Skeletal muscle tissue (tissue), 4 donors: Measurements from ENCODE around the gene APOL4. TPM values are rescaled to one million over a fixed set of nuclear protein-coding genes. Genes with fewer than 3 reads are reported as not detected.

Experiments
- H3K27ac ChIP-seq: one replicate; pipeline ENCODE4 v1.7.0; 2013; ENCODE audit warnings: mild to moderate bottlenecking, low read depth, low read length, inconsistent platforms
- H3K27me3 ChIP-seq, 3 donors: one replicate each; pipeline ENCODE4 v1.7.0; 2013; ENCODE audit warnings: low read length in 3 of 3; ENCODE audit not compliant: control insufficient read depth in 3 of 3, insufficient read depth in 3 of 3
- H3K36me3 ChIP-seq, 3 donors: one replicate each; pipeline ENCODE4 v1.7.0; 2013; ENCODE audit warnings: low read length in 3 of 3; ENCODE audit not compliant: control insufficient read depth in 3 of 3, insufficient read depth in 3 of 3
- H3K4me1 ChIP-seq, 3 donors: one replicate each; pipeline ENCODE4 v1.7.0; 2013; ENCODE audit warnings: low read length in 3 of 3, mild to moderate bottlenecking in 3 of 3; ENCODE audit not compliant: control insufficient read depth in 3 of 3, insufficient read depth in 3 of 3
- H3K4me3 ChIP-seq, 3 donors: one replicate each; pipeline ENCODE4 v1.7.0; 2013; ENCODE audit warnings: low read length in 3 of 3
- H3K9ac ChIP-seq, 3 donors: one replicate each; pipeline ENCODE4 v1.7.0; 2013; ENCODE audit warnings: low read length in 3 of 3, mild to moderate bottlenecking in 3 of 3, moderate library complexity in 2 of 3, low read depth in 1 of 3
- H3K9me3 ChIP-seq, 3 donors: one replicate each; pipeline ENCODE4 v1.7.0; 2013; ENCODE audit warnings: low read length in 3 of 3; ENCODE audit not compliant: control insufficient read depth in 3 of 3
- total RNA-seq: library from RNA; depleted of rRNA; stranded (reverse); fragments of >200 nt; gene quantifications from one replicate; pipeline ENCODE4 v1.2.3, GENCODE V29; 2014
- donor health status: Osteomylitis.

Gene APOL4
- total RNA-seq, 1 donor from 2014 or later: 21.4 TPM

DNA sequence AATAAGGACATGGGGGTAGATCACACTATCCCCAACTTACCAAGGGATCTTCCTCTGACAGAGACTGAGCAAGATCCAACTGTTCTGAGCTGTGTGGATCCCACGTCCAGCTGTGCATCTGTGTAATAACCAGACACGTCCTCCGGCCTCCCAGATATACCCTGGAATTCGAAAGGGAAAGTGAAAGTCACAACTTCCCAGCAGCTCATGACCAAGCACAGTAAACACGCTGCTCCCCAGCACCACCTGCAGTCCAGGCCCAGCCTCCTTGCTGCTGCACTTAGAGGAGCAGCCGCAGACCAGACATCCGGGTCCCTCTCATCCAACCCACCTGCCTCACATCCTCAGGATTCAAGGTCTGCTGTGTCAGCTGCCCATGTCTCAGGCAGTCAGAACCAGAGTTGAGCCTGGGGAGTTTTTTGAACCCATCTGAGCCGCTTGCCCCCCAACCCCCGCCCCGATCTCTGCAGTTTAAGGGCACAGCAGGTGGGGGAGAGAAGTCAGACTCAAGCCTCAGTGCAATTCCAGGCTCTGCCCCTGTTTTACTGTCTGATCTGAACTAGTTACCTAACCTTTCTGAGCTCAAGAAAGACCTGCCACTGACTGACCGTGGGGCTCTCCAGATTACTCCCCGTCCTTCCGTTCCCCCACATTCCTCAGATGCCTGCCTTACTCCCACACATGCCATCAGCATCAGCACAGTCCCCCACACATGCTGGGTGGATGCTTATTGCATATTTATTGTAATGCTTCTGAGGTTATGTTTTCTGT lies 38.0 kb upstream of the APOL4 start, which contains the start of gene APOL2:
TSS of gene APOL2 (minus strand) at position 127 of the 771 bp plus-strand sequence. CDS start 6,365 bp downstream, outside the sequence.
- peak within 1 kb of the TSS; percentile 80 to 98 (median 94) for H3K4me3 ChIP-seq
- H3K27ac ChIP-seq: peak within 1 kb of the TSS; percentile 93
- H3K27me3 ChIP-seq: no peaks in the 10 kb centered on the region
- H3K9me3 ChIP-seq: no peaks in the 10 kb centered on the region
- H3K9ac ChIP-seq: peak within 1 kb of the TSS; percentile 91 to 94 (median 91)
- peaks cover 48 to 56% (median 50%) of the 10 kb centered on the region in 3 donors for H3K4me1 ChIP-seq
- peaks cover 0 to 4% (median 0%) of the 10 kb centered on the region in 3 donors for H3K36me3 ChIP-seq

DNA sequence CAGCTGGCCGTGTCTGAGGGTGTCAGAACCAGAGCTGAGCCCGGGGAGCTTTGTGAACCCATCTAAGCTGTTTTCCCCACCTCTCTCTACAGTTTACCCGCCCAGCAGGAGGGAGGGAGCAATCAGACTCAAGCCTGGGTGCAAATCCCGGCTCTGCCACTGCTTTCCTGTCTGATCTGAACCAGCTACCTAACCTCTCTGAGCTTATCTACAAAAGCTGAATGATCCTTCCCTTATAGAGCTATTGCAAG lies 37.5 kb upstream of the APOL4 start:
- H3K27me3 ChIP-seq: no peaks in the 10 kb centered on the region
- H3K36me3 ChIP-seq: peaks cover 0 to 4% (median 0%) of the 10 kb centered on the region in 3 donors
- H3K9me3 ChIP-seq: no peaks in the 10 kb centered on the region
- peak overlapping the region; percentile 93 for H3K27ac ChIP-seq
- H3K9ac ChIP-seq: peak overlapping the region; percentile 91 to 94 (median 91)
- peaks cover 45 to 55% (median 50%) of the 10 kb centered on the region in 3 donors for H3K4me1 ChIP-seq
- H3K4me3 ChIP-seq: peak overlapping the region; percentile 80 to 98 (median 94)

DNA sequence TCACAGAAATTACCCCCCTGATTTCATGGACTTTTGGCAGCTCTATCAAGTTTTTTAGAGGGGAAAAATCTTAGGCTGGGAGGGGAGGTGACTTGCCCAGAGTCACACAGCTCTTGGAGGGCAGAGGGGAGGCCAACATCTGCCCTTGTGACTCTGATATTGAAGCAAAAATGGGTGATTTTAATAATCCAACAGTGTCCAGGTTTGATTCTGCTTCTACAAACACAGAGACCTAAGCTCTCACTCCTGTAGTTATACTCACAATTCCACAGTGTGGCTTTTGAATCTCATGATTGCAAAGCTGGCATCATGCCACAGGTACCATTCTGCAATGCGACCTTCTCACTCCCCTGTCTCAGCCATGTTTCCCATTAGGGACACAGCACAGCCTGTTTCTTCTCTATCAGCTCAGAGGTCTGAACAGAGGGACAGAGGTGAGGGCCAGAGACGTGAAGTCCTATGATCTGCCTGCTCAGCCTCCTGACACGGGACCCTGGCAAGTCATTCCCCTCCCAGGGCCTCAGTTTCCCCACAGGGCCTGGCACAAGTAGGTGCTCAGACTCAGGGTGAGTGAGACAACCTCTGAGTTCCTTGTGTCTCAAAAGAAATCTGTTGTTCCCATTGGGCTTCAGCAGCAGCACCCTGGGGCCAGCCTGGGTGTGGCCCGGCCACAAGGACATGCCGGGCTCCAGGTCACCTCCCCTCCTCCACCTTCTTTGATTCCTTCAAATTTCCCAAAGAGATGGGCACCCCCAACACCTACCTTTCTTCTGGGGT lies 37.0 kb upstream of the APOL4 start:
- Histone ChIP-seq H3K9me3 (no peaks in the 10 kb centered on the region), H3K9ac (peak overlapping the region; percentile 91 to 94 (median 91)), H3K36me3 (peaks cover 0 to 6% (median 3%) of the 10 kb centered on the region in 3 donors), H3K4me1 (peaks cover 40 to 50% (median 45%) of the 10 kb centered on the region in 3 donors), H3K27ac (peak overlapping the region; percentile 93), H3K4me3 (peak overlapping the region; percentile 80 to 98 (median 94)), H3K27me3 (no peaks in the 10 kb centered on the region)

GRCh38 chr22:36237462-36238372 lies 36.1 kb upstream of the APOL4 start:
- Histone ChIP-seq H3K27ac (peak overlapping the region; percentile 93), H3K9ac (peak overlapping the region; percentile 91 to 94 (median 91)), H3K27me3 (no peaks in the 10 kb centered on the region), H3K4me1 (peaks cover 39 to 47% (median 43%) of the 10 kb centered on the region in 3 donors), H3K9me3 (no peaks in the 10 kb centered on the region), H3K36me3 (peaks cover 8 to 14% (median 11%) of the 10 kb centered on the region in 3 donors), H3K4me3 (peak overlapping the region; percentile 65 to 98 (median 80))

DNA sequence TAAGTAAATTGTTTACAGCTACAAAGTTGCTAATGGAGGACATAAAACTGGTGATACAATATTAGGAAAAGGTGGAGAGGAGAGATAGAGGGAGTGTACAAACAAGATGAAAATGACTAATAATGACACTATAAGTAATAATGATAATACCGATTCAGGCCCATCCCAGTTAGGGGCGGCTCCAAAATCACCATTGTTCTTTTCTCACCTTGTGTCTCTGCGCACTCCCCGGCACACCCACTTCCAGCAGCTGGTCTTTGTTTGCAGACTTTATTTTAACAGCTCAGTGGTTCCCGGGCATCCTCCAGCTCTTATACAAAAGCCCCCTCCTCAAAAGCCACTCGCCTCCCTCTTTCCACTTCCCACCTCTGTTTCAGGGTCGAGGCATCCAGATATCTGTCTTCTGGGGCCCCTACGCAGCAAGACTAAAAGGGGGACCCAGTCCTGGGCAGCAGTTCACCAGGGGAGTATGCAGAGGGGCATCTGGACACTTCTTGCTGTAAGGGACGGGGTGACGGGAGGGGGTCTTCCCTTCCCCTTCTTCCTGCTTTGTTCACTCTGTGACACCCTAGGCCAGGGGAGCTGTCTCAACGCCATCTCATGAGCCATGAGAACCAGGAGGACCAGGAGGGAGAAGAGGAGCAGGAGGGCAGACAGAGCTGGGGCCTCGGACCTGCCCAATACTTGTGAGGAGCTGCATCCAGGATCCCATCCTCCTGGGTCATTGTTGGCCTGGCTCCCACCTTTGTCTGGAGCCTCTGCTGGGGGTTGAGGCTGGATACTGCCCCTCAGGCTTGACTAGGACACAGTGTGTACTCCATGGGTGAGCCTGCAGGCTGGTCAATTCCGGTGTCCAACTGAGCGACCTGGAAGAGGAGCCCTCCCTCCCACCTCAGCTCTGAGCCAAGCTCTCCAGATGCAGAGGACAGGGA lies 35.0 kb upstream of the APOL4 start:
- peaks cover 39 to 47% (median 43%) of the 10 kb centered on the region in 3 donors for H3K4me1 ChIP-seq
- H3K36me3 ChIP-seq: peaks cover 15 to 21% (median 21%) of the 10 kb centered on the region in 3 donors
- H3K9ac ChIP-seq: peak overlapping the region in 2 of 3 donors; percentile 26 to 91
- H3K27me3 ChIP-seq: no peaks in the 10 kb centered on the region
- H3K9me3 ChIP-seq: no peaks in the 10 kb centered on the region
- no peak overlapping the region for H3K27ac ChIP-seq
- peak overlapping the region; percentile 57 to 80 (median 65) for H3K4me3 ChIP-seq

DNA sequence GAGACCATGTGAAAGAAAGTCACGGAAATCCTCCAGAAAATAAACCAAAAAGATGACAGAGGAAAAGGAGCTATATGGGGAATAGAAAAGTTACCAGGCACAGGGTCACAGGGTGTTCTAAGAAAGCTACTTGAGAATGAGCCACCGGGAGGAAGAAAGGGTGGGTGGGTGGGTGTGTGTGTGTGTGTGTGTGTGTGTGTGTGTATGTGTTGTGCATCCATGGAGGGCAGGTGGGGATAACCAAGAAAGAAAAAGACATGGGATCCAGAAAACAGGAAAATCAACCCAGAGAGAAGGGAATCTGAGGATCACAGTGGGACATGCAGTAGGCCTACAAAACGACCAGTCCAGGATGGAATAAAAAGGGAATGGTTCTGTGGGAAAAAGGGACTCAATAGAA lies 34.0 kb upstream of the APOL4 start:
- peaks cover 24 to 32% (median 29%) of the 10 kb centered on the region in 3 donors for H3K36me3 ChIP-seq
- H3K27me3 ChIP-seq: no peaks in the 10 kb centered on the region
- H3K9ac ChIP-seq: no peak overlapping the region
- peaks cover 39 to 47% (median 43%) of the 10 kb centered on the region in 3 donors for H3K4me1 ChIP-seq
- no peak overlapping the region for H3K4me3 ChIP-seq
- no peaks in the 10 kb centered on the region for H3K9me3 ChIP-seq
- H3K27ac ChIP-seq: no peak overlapping the region

- Histone ChIP-seq H3K4me1 (peaks cover 37 to 46% (median 42%) of the 10 kb centered on the region in 3 donors), H3K9me3 (no peaks in the 10 kb centered on the region), H3K4me3 (no peak overlapping the region), H3K9ac (no peak overlapping the region), H3K27me3 (no peaks in the 10 kb centered on the region), H3K36me3 (peaks cover 31 to 38% (median 34%) of the 10 kb centered on the region in 3 donors), H3K27ac (no peak overlapping the region)
Observed at GRCh38 chr22:36234919-36235318, 33.3 kb upstream of the APOL4 start.

DNA sequence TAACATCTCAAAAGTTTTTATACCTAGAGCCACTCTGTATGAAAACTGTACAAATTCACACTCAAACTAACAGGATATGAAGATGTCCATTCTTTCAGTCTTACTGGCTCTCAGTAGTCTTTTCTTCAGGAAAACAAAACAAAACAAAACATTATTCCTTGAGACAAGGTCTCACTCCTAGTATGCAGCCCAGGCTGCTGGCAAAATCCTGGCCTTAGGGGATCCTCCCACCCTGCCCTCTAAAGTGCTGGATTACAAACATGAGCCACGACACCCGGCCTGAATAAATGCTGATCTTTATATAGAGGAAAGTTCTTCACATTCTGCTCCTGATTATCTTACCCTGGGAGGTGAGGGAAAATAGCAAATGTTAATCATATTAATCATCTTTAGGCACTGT lies 32.6 kb upstream of the APOL4 start:
- Histone ChIP-seq H3K27me3 (no peaks in the 10 kb centered on the region), H3K4me3 (no peak overlapping the region), H3K9ac (no peak overlapping the region), H3K9me3 (no peaks in the 10 kb centered on the region), H3K36me3 (peaks cover 32 to 42% (median 34%) of the 10 kb centered on the region in 3 donors), H3K4me1 (peaks cover 33 to 40% (median 38%) of the 10 kb centered on the region in 3 donors), H3K27ac (no peak overlapping the region)
